ENCODE data around the gene OPTN.
A peak's percentile ranks its signal among the peaks of the same experiment; 100 is the strongest.
"Not testable (repeated sequence)": the region's sequence is repeated elsewhere in the genome, so short reads cannot be mapped to it uniquely, and the experiment has no call there.

Gene OPTN

GRCh38 chr10:13144814-13145213, 44.9 kb downstream of the OPTN start:
- H3K27ac ChIP-seq, result no peak overlapping the region
- TF ChIP-seq ZFX (IDR thresholded peaks at IDR 0.05; ENCODE audit: borderline replicate concordance) (no peak), CTCF (IDR thresholded peaks at IDR 0.05) (no peak)

GRCh38 chr10:13146379-13146778, 46.4 kb downstream of the OPTN start:
- H3K27ac ChIP-seq, result no peak overlapping the region
- TF ChIP-seq ZFX (IDR thresholded peaks at IDR 0.05; ENCODE audit: borderline replicate concordance) (no peak), CTCF (IDR thresholded peaks at IDR 0.05) (no peak)

GRCh38 chr10:13147161-13147560, 47.2 kb downstream of the OPTN start:
- H3K27ac ChIP-seq, result no peak overlapping the region
- TF ChIP-seq CTCF (IDR thresholded peaks at IDR 0.05) (no peak), ZFX (IDR thresholded peaks at IDR 0.05; ENCODE audit: borderline replicate concordance) (no peak)

GRCh38 chr10:13152296-13152695, 52.3 kb downstream of the OPTN start:
- TF ChIP-seq CTCF (IDR thresholded peaks at IDR 0.05), result no peak
- no peak for TF ChIP-seq ZFX (IDR thresholded peaks at IDR 0.05; ENCODE audit: borderline replicate concordance)
- no peak overlapping the region for H3K27ac ChIP-seq

GRCh38 chr10:13155860-13156259, 55.9 kb downstream of the OPTN start:
- H3K27ac ChIP-seq, result not testable (repeated sequence)

GRCh38 chr10:13158401-13158800, 58.4 kb downstream of the OPTN start:
- no peak overlapping the region for H3K27ac ChIP-seq

GRCh38 chr10:13160934-13161856, 61.2 kb downstream of the OPTN start, which contains the start of gene MCM10:
TSS of gene MCM10 (plus strand) at chr10:13161558. CDS start at chr10:13164203, 2,645 bp downstream.
- H3K27ac ChIP-seq, result peak within 1 kb of the TSS; percentile 51
- peak; percentile 88 for TF ChIP-seq CTCF (IDR thresholded peaks at IDR 0.05)
- no peak for TF ChIP-seq ZFX (IDR thresholded peaks at IDR 0.05; ENCODE audit: borderline replicate concordance)

More at GRCh38 chr10:13158401-13158800, 58.4 kb downstream of the OPTN start:
- TF ChIP-seq ZFX (IDR thresholded peaks at IDR 0.05; ENCODE audit: borderline replicate concordance) (no peak), CTCF (IDR thresholded peaks at IDR 0.05) (no peak)

All from 22Rv1 (cell line).